Hepatic stellate cell (primary cell): ENCODE results near the gene KTN1.

Source experiments
- DNase-seq: peaks from one replicate; pipeline ENCODE4 v3.0.0; 2011; ENCODE audit warnings: low spot score

The KTN1 gene

GRCh38 chr14:55572578-55572977 lies 7.4 kb upstream of the KTN1 start:
- no peak for DNase-seq

- DNase-seq, result no peak
Measured at GRCh38 chr14:55574988-55575387, 5.0 kb upstream of the KTN1 start.

- no peak for DNase-seq
Measured at GRCh38 chr14:55577229-55577628, 2.8 kb upstream of the KTN1 start.

GRCh38 chr14:55578511-55578910 lies 1.5 kb upstream of the KTN1 start:
- DNase-seq, result no peak

GRCh38 chr14:55580470-55581341 lies 699 bp downstream of the KTN1 start:
- peak; percentile 32 for DNase-seq

- DNase-seq, result no peak
Measured at GRCh38 chr14:55581342-55581771, 1.4 kb downstream of the KTN1 start.

- DNase-seq, result no peak
Measured at GRCh38 chr14:55582746-55583145, 2.7 kb downstream of the KTN1 start.

- no peak for DNase-seq
Measured at GRCh38 chr14:55583942-55584468, 4.0 kb downstream of the KTN1 start.

GRCh38 chr14:55585854-55586253 lies 5.8 kb downstream of the KTN1 start:
- peak; percentile 28 for DNase-seq

GRCh38 chr14:55586411-55586810 lies 6.4 kb downstream of the KTN1 start:
- no peak for DNase-seq

GRCh38 chr14:55587847-55588246 lies 7.8 kb downstream of the KTN1 start:
- no peak for DNase-seq

GRCh38 chr14:55588259-55588699 lies 8.3 kb downstream of the KTN1 start:
- DNase-seq, result no peak

- DNase-seq, result no peak
Measured at GRCh38 chr14:55589171-55589570, 9.2 kb downstream of the KTN1 start.

- no peak for DNase-seq
Measured at GRCh38 chr14:55592436-55592835, 12.4 kb downstream of the KTN1 start.

- DNase-seq, result no peak
Measured at GRCh38 chr14:55593698-55594097, 13.7 kb downstream of the KTN1 start.

- no peak for DNase-seq
Measured at GRCh38 chr14:55599250-55599879, 19.4 kb downstream of the KTN1 start.

- peak; percentile 39 for DNase-seq
Measured at GRCh38 chr14:55600784-55601561, 21.0 kb downstream of the KTN1 start.

GRCh38 chr14:55603401-55603953 lies 23.5 kb downstream of the KTN1 start:
- no peak for DNase-seq

GRCh38 chr14:55604488-55604887 lies 24.5 kb downstream of the KTN1 start:
- no peak for DNase-seq

GRCh38 chr14:55604900-55605418 lies 25.0 kb downstream of the KTN1 start:
- DNase-seq, result no peak

GRCh38 chr14:55605793-55606192 lies 25.8 kb downstream of the KTN1 start:
- no peak for DNase-seq

GRCh38 chr14:55607386-55607785 lies 27.4 kb downstream of the KTN1 start:
- DNase-seq, result no peak
